Subcutaneous abdominal adipose tissue (tissue), 5 donors: ENCODE measurements around the gene JOSD2.
"Not testable (repeated sequence)": the region's sequence is repeated elsewhere in the genome, so short reads cannot be mapped to it uniquely, and the experiment has no call there.

Source experiments
- H3K27ac ChIP-seq: one replicate; pipeline ENCODE4 v1.7.0; 2013; ENCODE audit warnings: low read depth, mild to moderate bottlenecking, inconsistent platforms, low read length, moderate library complexity
- H3K27me3 ChIP-seq, 5 donors: one replicate each; pipeline ENCODE4 v1.7.0; 2013; ENCODE audit warnings: low read length in 5 of 5, inconsistent platforms in 1 of 5; ENCODE audit not compliant: control insufficient read depth in 5 of 5, insufficient read depth in 4 of 5
- H3K36me3 ChIP-seq, 5 donors: one replicate each; pipeline ENCODE4 v1.7.0; 2013; ENCODE audit warnings: low read length in 5 of 5; ENCODE audit not compliant: control insufficient read depth in 5 of 5, insufficient read depth in 5 of 5
- H3K4me1 ChIP-seq, 5 donors: one replicate each; pipeline ENCODE4 v1.7.0; 2013; ENCODE audit warnings: low read length in 5 of 5, mild to moderate bottlenecking in 3 of 5, moderate library complexity in 1 of 5; ENCODE audit not compliant: control insufficient read depth in 5 of 5, insufficient read depth in 5 of 5
- H3K4me3 ChIP-seq, 5 donors: one replicate each; pipeline ENCODE4 v1.7.0; 2013; ENCODE audit warnings: low read length in 5 of 5, low read depth in 1 of 5
- H3K9ac ChIP-seq, 5 donors: one replicate each; pipeline ENCODE4 v1.7.0; 2013; ENCODE audit warnings: low read length in 5 of 5, mild to moderate bottlenecking in 4 of 5, moderate library complexity in 3 of 5
- H3K9me3 ChIP-seq, 5 donors: one replicate each; pipeline ENCODE4 v1.7.0; 2013; ENCODE audit warnings: low read length in 5 of 5; ENCODE audit not compliant: control insufficient read depth in 5 of 5
- donor health status: healthy.
- donor health status: healthy.
- donor health status: healthy.
- donor health status: healthy.
- donor health status: healthy.

JOSD2 gene

DNA sequence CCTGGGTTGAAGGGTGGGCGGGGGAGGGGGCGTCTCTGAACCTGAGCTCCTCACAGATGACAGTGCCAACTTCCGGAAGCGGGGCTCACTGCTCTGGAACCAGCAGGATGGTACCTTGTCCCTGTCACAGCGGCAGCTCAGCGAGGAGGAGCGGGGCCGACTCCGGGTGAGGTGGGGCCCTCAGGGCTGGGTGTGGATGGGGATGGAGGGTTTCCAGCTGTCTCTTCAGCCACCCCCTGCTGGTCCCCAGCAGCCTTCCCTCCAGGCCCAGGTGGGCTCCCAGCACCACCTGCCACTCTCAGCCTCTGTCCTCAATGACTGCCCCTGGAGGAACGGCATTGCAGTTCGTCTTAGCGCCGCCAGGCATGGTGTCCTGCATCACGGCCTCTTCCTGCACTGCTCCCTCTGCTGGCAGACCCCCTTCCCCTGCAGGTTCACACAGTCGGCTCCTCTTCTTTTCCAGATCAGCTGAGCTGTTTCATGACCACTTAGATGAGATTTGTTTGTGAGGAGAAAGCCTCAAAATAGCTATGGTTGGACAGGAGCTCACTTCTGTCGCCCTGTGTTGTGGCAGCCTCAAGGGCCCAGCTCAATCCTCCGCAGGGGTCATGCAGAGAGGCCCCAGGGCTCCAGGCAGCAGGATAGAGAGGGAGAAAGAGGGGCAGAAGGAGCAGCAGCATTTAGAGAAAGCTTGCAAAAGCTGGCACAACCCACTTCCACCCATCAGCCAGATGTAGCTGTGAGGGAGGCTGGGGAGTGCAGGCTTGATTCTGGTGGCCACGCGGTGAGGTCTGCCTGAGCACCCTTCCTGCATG, 31.9 kb downstream of the JOSD2 start:
- H3K9me3 ChIP-seq, result no peaks in the 10 kb centered on the region
- no peaks in the 10 kb centered on the region for H3K27me3 ChIP-seq
- H3K9ac ChIP-seq, result no peak overlapping the region
- no peak overlapping the region for H3K4me3 ChIP-seq
- H3K4me1 ChIP-seq, result peaks cover 3 to 21% (median 16%) of the 10 kb centered on the region in 5 donors
- H3K27ac ChIP-seq, result no peak overlapping the region
- peaks cover 0 to 50% (median 46%) of the 10 kb centered on the region in 5 donors for H3K36me3 ChIP-seq

GRCh38 chr19:50477751-50478515, 33.1 kb downstream of the JOSD2 start:
- Histone ChIP-seq H3K27me3 (no peaks in the 10 kb centered on the region), H3K4me1 (peaks cover 3 to 21% (median 16%) of the 10 kb centered on the region in 5 donors), H3K4me3 (peak overlapping the region in 2 of 5 donors; percentile 93 to 94), H3K9me3 (no peaks in the 10 kb centered on the region), H3K27ac (no peak overlapping the region), H3K9ac (peak overlapping the region in 4 of 5 donors; percentile 30 to 95 (median 58)), H3K36me3 (peaks cover 0 to 44% (median 40%) of the 10 kb centered on the region in 5 donors)

DNA sequence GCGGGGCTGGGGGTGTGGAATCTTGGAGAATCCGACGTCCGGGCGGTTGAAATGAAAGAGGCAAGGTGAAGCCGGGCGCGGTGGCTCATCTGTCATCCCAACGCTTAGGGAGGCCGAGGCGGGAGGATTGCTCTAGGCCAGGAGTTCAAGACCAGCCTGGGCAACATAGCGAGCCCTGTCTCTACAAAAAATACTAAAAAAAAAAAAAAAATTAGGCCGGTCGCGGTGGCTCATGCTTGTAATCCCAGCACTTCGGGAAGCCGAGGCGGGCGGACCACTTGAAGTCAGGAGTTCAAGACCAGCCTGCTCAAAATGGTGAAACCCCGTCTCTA, 34.1 kb downstream of the JOSD2 start:
- Histone ChIP-seq H3K4me3 (peak overlapping the region; percentile 69 to 98 (median 93)), H3K27ac (no peak overlapping the region), H3K9me3 (no peaks in the 10 kb centered on the region), H3K4me1 (peaks cover 3 to 21% (median 16%) of the 10 kb centered on the region in 5 donors), H3K9ac (peak overlapping the region in 4 of 5 donors; percentile 76 to 95 (median 88)), H3K27me3 (no peaks in the 10 kb centered on the region), H3K36me3 (peaks cover 0 to 35% (median 31%) of the 10 kb centered on the region in 5 donors)

- H3K27me3 ChIP-seq, result no peaks in the 10 kb centered on the region
- H3K27ac ChIP-seq, result no peak within 1 kb of the TSS
- H3K9ac ChIP-seq, result peak within 1 kb of the TSS; percentile 76 to 95 (median 81)
- H3K36me3 ChIP-seq, result peaks cover 0 to 30% (median 25%) of the 10 kb centered on the region in 5 donors
- H3K4me1 ChIP-seq, result peaks cover 3 to 21% (median 16%) of the 10 kb centered on the region in 5 donors
- H3K9me3 ChIP-seq, result no peaks in the 10 kb centered on the region
- peak within 1 kb of the TSS; percentile 69 to 98 (median 93) for H3K4me3 ChIP-seq
These were observed 34.6 kb downstream of the JOSD2 start, which contains the start of the genes EMC10 and GARIN5A for GRCh38 chr19:50476224-50476906. TSS of gene EMC10 (plus strand) at chr19:50476507. CDS start at chr19:50476545, 38 bp downstream. TSS of gene GARIN5A (minus strand) at chr19:50476848. CDS start at chr19:50476388, 460 bp downstream.

DNA sequence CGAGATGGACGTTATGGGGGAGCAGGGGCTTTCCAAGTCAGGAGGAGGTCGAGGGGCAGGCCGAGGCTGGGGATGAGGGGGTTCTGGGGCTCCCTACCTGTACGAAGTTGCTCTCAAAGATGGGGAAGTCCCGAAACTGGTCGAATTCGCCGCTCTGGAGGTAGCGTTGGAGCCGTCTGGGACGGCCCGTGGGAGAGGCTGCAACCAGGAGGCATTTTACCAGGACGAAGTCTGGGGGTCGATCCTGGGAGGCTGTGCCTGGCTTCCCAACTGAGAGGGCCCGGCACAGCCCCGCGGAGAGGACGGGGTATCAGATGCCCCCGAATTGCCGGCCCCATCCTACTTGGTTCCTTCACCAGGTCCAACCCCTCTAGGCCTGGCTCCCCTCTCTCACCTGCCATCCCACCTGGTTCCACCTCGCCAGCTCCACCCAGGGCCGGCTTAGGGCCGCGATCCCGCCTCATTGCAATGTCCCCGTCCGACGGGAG, 35.2 kb downstream of the JOSD2 start:
- Histone ChIP-seq H3K36me3 (peaks cover 0 to 24% (median 20%) of the 10 kb centered on the region in 5 donors), H3K4me1 (peaks cover 3 to 21% (median 16%) of the 10 kb centered on the region in 5 donors), H3K27me3 (no peaks in the 10 kb centered on the region), H3K27ac (no peak overlapping the region), H3K9me3 (no peaks in the 10 kb centered on the region), H3K4me3 (peak overlapping the region in 3 of 5 donors; percentile 93 to 98 (median 94)), H3K9ac (no peak overlapping the region)

DNA sequence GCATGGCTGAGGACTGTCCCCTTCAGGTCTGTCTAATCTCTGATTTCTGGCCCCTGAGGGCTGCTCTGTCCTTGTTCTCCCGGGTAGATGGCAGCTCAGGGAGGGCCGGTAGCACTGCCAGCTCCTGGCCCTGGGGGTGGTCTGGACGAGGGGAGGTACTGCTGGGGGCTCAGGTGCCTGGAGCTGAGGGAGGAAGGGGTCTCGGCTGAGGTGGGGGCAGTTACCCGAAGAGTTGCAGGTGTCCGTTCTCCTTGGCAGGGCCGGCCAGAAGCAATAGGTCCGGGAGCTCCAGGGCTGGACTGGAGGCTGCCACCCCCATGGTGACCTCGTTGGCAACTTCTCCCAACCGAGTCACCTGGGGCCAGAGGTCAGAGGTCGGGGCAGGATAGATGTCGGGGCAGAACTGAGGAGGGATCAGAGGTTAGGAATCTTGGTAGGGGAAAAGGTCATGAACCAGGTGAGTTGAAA, 35.9 kb downstream of the JOSD2 start:
- H3K4me3 ChIP-seq, result no peak overlapping the region
- peaks cover 0 to 18% (median 13%) of the 10 kb centered on the region in 5 donors for H3K36me3 ChIP-seq
- H3K9ac ChIP-seq, result no peak overlapping the region
- H3K27ac ChIP-seq, result no peak overlapping the region
- no peaks in the 10 kb centered on the region for H3K9me3 ChIP-seq
- peaks cover 3 to 21% (median 16%) of the 10 kb centered on the region in 5 donors for H3K4me1 ChIP-seq
- no peaks in the 10 kb centered on the region for H3K27me3 ChIP-seq

GRCh38 chr19:50473336-50473735, 37.7 kb downstream of the JOSD2 start:
- H3K9ac ChIP-seq, H3K4me3 ChIP-seq, H3K9me3 ChIP-seq, H3K36me3 ChIP-seq, H3K27me3 ChIP-seq, H3K27ac ChIP-seq: not testable (repeated sequence)
- H3K4me1 ChIP-seq, result peaks cover 3 to 20% (median 16%) of the 10 kb centered on the region in 5 donors

DNA sequence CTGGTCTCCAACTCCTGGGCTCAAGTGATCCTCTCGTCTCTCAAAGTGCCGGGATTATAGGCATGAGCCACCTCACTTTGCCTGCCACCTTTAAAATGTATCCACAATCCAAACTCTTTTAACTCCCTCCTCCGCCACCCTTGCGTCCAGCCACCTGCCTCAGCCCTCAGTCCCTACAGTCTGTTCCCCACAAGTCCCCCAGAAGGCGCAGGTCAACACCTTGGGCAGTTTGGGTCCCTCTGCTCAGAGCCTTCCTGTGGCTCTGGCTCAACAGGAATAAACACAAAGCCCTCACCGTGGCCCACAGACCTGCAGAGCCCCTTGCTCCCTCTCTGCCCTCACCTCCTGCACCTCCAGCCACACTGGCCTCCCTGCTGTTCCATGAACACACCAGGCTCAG, 42.2 kb downstream of the JOSD2 start:
- Histone ChIP-seq H3K4me3 (no peak overlapping the region), H3K27me3 (peaks cover 3 to 12% (median 12%) of the 10 kb centered on the region in 5 donors), H3K4me1 (no peaks in the 10 kb centered on the region), H3K27ac (no peak overlapping the region), H3K9me3 (no peaks in the 10 kb centered on the region), H3K9ac (no peak overlapping the region), H3K36me3 (no peaks in the 10 kb centered on the region)

- Histone ChIP-seq H3K4me1 (no peaks in the 10 kb centered on the region), H3K9me3 (no peaks in the 10 kb centered on the region), H3K9ac (no peak overlapping the region), H3K36me3 (no peaks in the 10 kb centered on the region), H3K27me3 (peaks cover 3 to 12% (median 12%) of the 10 kb centered on the region in 5 donors), H3K27ac (no peak overlapping the region), H3K4me3 (no peak overlapping the region)
These were observed 43.4 kb downstream of the JOSD2 start for GRCh38 chr19:50467566-50467965.
